A673 (cell line): ENCODE data around the gene GALNT2.

Source experiments
- CTCF ChIP-seq: fragments of 300-800, 200-600 bp; sonication (generic); conservative IDR thresholded peaks from 2 replicates; pipeline ENCODE4 v1.5.1; 2017; ENCODE audit warnings: low read depth, mild to moderate bottlenecking, antibody characterized with exemption, low read length, moderate library complexity, mixed read lengths
- EZH2 ChIP-seq: fragments of 200-600 bp; sonication (generic); IDR thresholded peaks from 2 replicates; pipeline ENCODE4 v1.6.1; 2017; ENCODE audit warnings: borderline replicate concordance, low read depth, mild to moderate bottlenecking, mixed read lengths, antibody characterized with exemption, low read length; ENCODE audit not compliant: poor library complexity, severe bottlenecking

DNA sequence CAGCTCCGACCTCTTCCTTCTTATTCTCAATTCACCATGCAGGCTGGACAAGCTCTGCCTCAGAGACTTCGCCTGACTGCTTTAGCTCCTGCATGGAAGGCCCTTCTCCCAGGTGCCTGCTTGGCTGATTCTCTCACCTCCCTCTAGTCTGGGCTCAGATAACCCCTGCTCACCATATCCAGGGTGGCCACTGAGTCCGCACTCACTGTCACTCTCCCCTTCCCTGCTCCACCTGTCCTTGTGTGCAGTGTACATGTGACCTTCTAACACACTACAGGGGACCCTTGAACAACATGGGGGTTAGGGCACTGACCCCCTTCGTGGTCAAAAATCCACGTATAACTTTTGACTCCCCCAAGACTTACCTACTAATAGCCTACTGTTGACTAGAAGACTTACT is 14.4 kb upstream of the GALNT2 start:
- TF ChIP-seq CTCF: no peak
- no peak for TF ChIP-seq EZH2
